NCI-H524 (cell line): ENCODE measurements around the gene OR52A1.

ENCODE experiments used
- DNase-seq, 2 experiments: peaks; one replicate each; lab custom pipeline; 2025; lab: John Stamatoyannopoulos, UW

OR52A1 gene

GRCh38 chr11:5131584-5132335 lies 22.8 kb downstream of the OR52A1 start:
- no peak for DNase-seq

GRCh38 chr11:5129457-5129877 lies 25.1 kb downstream of the OR52A1 start:
- no peak for DNase-seq

GRCh38 chr11:5124891-5125620 lies 29.5 kb downstream of the OR52A1 start:
- DNase-seq = no peak

GRCh38 chr11:5123802-5124521 lies 30.6 kb downstream of the OR52A1 start:
- DNase-seq = peak; percentile 63 to 75

DNA sequence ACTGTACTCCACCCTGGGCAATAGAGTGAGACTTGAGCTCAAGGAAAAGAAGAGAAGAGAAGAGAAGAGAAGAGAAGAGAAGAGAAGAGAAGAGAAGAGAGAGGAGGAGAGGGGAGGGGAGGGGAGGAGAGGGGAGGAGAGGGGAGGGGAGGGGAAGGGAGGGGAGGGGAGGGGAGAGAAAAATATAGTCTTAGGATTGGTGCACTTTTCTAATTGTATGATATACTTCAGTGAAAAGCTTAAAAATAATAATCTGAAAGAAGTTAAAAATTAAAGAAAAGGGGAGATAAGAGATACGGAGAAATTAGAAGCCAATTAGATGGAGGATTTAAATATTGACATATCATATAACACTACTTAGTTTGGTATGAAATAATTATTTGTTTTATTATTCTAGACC lies 35.7 kb downstream of the OR52A1 start:
- DNase-seq = no peak

GRCh38 chr11:5117588-5117987 lies 37.0 kb downstream of the OR52A1 start:
- DNase-seq = no peak

- DNase-seq = no peak
Measured at GRCh38 chr11:5115339-5115738, 39.2 kb downstream of the OR52A1 start.

DNA sequence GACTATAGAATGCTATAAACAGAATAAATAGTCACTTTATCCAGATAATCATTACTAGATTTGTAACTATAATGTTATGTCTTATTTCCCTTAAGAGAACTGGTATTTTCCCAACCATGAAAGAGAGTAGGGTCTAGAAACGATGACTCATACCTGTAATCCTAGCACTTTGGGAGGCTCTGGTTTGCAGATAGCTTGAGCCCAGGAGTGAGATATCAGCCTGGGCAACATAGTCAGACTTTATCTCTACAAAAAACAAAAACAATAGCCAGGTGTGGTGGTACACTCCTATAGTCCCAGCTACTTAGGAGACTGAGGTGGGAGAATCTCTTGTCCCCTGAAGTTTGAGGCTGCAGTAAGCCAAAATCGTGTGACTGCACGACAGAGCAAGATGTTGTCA lies 47.3 kb downstream of the OR52A1 start:
- DNase-seq = no peak

GRCh38 chr11:5103066-5103465 lies 51.5 kb downstream of the OR52A1 start:
- DNase-seq = no peak

DNA sequence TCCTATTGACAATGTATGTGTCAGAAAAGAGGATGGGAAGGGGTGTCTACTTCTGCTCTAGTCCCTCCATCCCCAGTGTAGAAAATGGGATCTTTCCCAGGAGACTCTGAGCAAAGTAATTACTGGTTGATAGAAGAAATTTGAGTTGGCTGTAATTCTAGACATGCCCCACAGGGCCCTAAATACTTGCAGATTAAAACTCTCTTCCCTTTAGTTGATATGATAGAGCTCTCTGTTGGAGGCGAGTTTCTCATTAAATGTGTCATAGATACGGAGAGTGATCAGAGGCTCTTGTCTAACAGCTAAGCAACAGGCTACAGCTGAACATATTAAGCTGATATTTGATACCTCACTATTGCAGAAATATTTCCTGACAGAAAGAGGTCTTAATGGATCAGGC lies 52.3 kb downstream of the OR52A1 start:
- peak; percentile 22 to 81 for DNase-seq

DNA sequence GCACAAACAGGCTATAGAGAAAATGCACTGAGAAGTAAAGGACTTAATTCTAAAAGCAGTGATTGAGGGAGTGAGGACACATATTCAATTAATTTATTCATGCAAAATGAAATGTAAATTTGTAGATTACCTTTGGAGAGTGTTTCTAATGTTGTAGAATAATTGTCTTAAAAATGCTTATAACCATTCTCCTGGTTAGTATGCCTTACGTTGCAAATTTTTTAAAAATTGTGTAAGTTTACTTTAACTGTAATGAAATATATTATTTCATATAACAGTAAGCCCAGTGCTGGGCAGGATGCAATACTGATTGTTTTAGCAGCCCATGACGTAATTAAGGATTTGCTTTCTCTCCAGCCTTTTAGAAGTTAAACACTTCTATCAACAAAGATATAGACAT lies 58.5 kb downstream of the OR52A1 start:
- no peak for DNase-seq
